Panc1 (cell line): ENCODE data around the gene GRK2. TPM values are rescaled to one million over a fixed set of nuclear protein-coding genes. Genes with fewer than 3 reads are reported as not detected.

Experiments used
- ATAC-seq: fragments of 200-7000 bp; cut with Tn5 transposase; 2 replicates; pipeline ENCODE4 v1.9.1; 2020; ENCODE audit warnings: mild to moderate bottlenecking, moderate library complexity
- BruUV-seq: library from RNA; stranded (reverse); fragments of 400-500 nt; replicated peaks from 2 replicates; lab custom pipeline; 2021; lab: Mats Ljungman, UMichigan
- CTCF ChIA-PET: fragments of 300-600 bp; sonication (Branson Sonifier 250); formaldehyde crosslinking; loops from one replicate; lab custom pipeline; 2022; ENCODE audit warnings: antibody characterized with exemption; lab: Charles Lee
- POLR2A ChIA-PET: fragments of 300-600 bp; sonication (Branson Sonifier 250); formaldehyde crosslinking; loops from one replicate; lab custom pipeline; 2022; ENCODE audit warnings: antibody characterized with exemption; lab: Charles Lee
- DNase-seq: peaks from one replicate; pipeline ENCODE4 v3.0.0-alpha.2; 2010; ENCODE audit warnings: low read depth, low spot score
- H3K27ac ChIP-seq: 2 replicates; pipeline ENCODE4 v1.5.1; 2011; ENCODE audit warnings: mild to moderate bottlenecking, low read length, inconsistent platforms
- H3K27me3 ChIP-seq: fragments of 200-500 bp; sonication (Bioruptor generic); 2 replicates; pipeline ENCODE4 v1.6.0; 2014; ENCODE audit warnings: low read length, inconsistent platforms; ENCODE audit not compliant: control insufficient read depth, insufficient read depth
- H3K36me3 ChIP-seq: fragments of 200-500 bp; sonication (Bioruptor generic); 2 replicates; pipeline ENCODE4 v1.5.1; 2014; ENCODE audit warnings: inconsistent platforms, mild to moderate bottlenecking, low read length, moderate library complexity; ENCODE audit not compliant: control insufficient read depth, insufficient read depth
- H3K4me1 ChIP-seq: 2 replicates; pipeline ENCODE4 v1.5.1; 2011; ENCODE audit warnings: inconsistent platforms, mild to moderate bottlenecking, low read length, moderate library complexity; ENCODE audit not compliant: control insufficient read depth, insufficient read depth
- H3K4me3 ChIP-seq, 2 experiments: 2 replicates each; pipeline ENCODE4 v1.5.1; 2011 to 2012; ENCODE audit warnings: low read depth in 2 of 2, low read length in 2 of 2, mild to moderate bottlenecking in 2 of 2, inconsistent platforms in 1 of 2, moderate library complexity in 1 of 2
- H3K9me3 ChIP-seq: fragments of 200-500 bp; sonication (Bioruptor generic); 2 replicates; pipeline ENCODE4 v1.5.1; 2014; ENCODE audit warnings: low read depth, mild to moderate bottlenecking, inconsistent platforms, low read length, moderate library complexity; ENCODE audit not compliant: control insufficient read depth, insufficient read depth
- CTCF ChIP-seq: fragments of 450-650 bp; IDR thresholded peaks from 2 replicates; pipeline ENCODE4 v1.5.1; 2017; ENCODE audit warnings: mild to moderate bottlenecking
- POLR2AphosphoS5 ChIP-seq: IDR thresholded peaks from 2 replicates; pipeline ENCODE4 v1.6.1; 2012; ENCODE audit warnings: mild to moderate bottlenecking, low read depth, low read length, moderate library complexity
- REST ChIP-seq, 2 experiments: IDR thresholded peaks; 2 replicates each; pipeline ENCODE4 v1.6.1; 2011 to 2012; ENCODE audit warnings: low read depth in 2 of 2, control low read depth in 1 of 2, low read length in 1 of 2, mild to moderate bottlenecking in 1 of 2, moderate library complexity in 1 of 2; ENCODE audit not compliant: insufficient read depth in 1 of 2
- SIN3A ChIP-seq: IDR thresholded peaks from 2 replicates; pipeline ENCODE4 v1.6.1; 2012; ENCODE audit warnings: low read depth, mild to moderate bottlenecking, low read length, moderate library complexity, borderline replicate concordance; ENCODE audit not compliant: insufficient read depth
- TCF7L2 ChIP-seq: IDR thresholded peaks from 2 replicates; pipeline ENCODE4 v1.6.1; 2011; ENCODE audit warnings: mild to moderate bottlenecking, low read depth, low read length, inconsistent platforms
- in situ Hi-C: cut with HindIII; loops from 2 replicates; pipeline ENCODE4 v1.10.0; 2016; ENCODE audit warnings: low sequenced_read_pairs, low pct_unique_long_range_greater_than_20kb
- intact Hi-C: fragments of 100-400 bp; cut with micrococcal nuclease; formaldehyde crosslinking; loops from one replicate; pipeline ENCODE4 v1.10.0; 2022; ENCODE audit not compliant: unreplicated experiment
- total RNA-seq: library from RNA; stranded (reverse); gene quantifications from one replicate; pipeline ENCODE4 v1.2.1, GENCODE V29; 2021; ENCODE audit not compliant: unreplicated experiment

Gene GRK2
- total RNA-seq, 1 experiment from 2014 or later = 103 TPM

GRCh38 chr11:67321313-67321871 is 55.1 kb downstream of the GRK2 start:
- TF ChIP-seq CTCF (no peak), TCF7L2 (no peak), POLR2AphosphoS5 (no peak), REST (IDR thresholded peaks at IDR 0.05; ENCODE audit: insufficient read depth in 1 of 2, low read depth in 2 of 2, low read length in 1 of 2) (no peak), SIN3A (no peak)
- Histone ChIP-seq H3K4me3 (no peak overlapping the region), H3K27me3 (no peaks in the 10 kb centered on the region), H3K27ac (no peak overlapping the region), H3K9me3 (no peaks in the 10 kb centered on the region), H3K36me3 (no peaks in the 10 kb centered on the region), H3K4me1 (peaks cover 6% of the 10 kb centered on the region; the same call in 1 of the 2 replicates)
- no TSS peak for BruUV-seq
- in situ Hi-C loops (no loop called here), intact Hi-C loops (no loop called here)
- ATAC-seq (no peak), DNase-seq (no peak)
- POLR2A ChIA-PET = no interaction called here
- CTCF ChIA-PET = interaction anchor here (0.6 to 1.4 kb wide), 3 partner anchors 60 to 65 kb away, joined by 3 to 6 read pairs (median 3); no protein-coding TSS in a partner anchor

- ChIA-PET CTCF (interaction anchor here (1.6 kb wide), 2 partner anchors 29 to 59 kb away, joined by 4 to 7 read pairs; no protein-coding TSS in a partner anchor), POLR2A (interaction anchor here (0.5 kb wide), 1 partner anchor 101 kb away, joined by 5 read pairs; no protein-coding TSS in a partner anchor)
- no peak for DNase-seq
- BruUV-seq = no TSS peak
- no peak overlapping the region for H3K27ac ChIP-seq
- peaks cover 6% of the 10 kb centered on the region; the same call in 1 of the 2 replicates for H3K4me1 ChIP-seq
- TF ChIP-seq SIN3A = no peak
- no peak for TF ChIP-seq CTCF
- no peak for TF ChIP-seq REST (IDR thresholded peaks at IDR 0.05; ENCODE audit: insufficient read depth in 1 of 2, low read depth in 2 of 2, low read length in 1 of 2)
- TF ChIP-seq TCF7L2 = no peak
- TF ChIP-seq POLR2AphosphoS5 = no peak
- in situ Hi-C loops (no loop called here), intact Hi-C loops (no loop called here)
- no peak for ATAC-seq
- H3K4me3 ChIP-seq = no peak overlapping the region
- H3K36me3 ChIP-seq = no peaks in the 10 kb centered on the region
- H3K9me3 ChIP-seq = no peaks in the 10 kb centered on the region
- no peaks in the 10 kb centered on the region for H3K27me3 ChIP-seq
Observed at GRCh38 chr11:67322049-67322448, 55.8 kb downstream of the GRK2 start.
